Measurements from ENCODE around the gene SCN10A.

SCN10A gene

DNA sequence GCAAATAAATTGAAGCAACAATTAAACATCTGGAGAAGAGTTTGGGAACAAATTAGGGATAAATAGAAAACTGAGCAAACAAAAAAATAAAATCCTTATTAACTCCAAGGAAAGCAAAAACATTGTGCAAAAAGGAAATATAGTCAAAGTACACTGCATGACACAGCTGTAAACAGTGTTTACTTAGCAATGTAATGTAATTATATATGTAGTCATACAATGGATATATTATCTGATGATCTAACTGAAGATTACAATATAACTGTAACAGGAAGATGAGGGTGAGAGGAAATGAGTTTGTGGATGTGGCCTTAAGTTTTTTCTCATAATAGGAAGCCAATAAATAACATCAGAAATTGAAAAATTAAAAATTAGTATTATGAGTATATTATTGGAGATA is 42.5 kb downstream of the SCN10A start:
- TF ChIP-seq, protein P1, sequence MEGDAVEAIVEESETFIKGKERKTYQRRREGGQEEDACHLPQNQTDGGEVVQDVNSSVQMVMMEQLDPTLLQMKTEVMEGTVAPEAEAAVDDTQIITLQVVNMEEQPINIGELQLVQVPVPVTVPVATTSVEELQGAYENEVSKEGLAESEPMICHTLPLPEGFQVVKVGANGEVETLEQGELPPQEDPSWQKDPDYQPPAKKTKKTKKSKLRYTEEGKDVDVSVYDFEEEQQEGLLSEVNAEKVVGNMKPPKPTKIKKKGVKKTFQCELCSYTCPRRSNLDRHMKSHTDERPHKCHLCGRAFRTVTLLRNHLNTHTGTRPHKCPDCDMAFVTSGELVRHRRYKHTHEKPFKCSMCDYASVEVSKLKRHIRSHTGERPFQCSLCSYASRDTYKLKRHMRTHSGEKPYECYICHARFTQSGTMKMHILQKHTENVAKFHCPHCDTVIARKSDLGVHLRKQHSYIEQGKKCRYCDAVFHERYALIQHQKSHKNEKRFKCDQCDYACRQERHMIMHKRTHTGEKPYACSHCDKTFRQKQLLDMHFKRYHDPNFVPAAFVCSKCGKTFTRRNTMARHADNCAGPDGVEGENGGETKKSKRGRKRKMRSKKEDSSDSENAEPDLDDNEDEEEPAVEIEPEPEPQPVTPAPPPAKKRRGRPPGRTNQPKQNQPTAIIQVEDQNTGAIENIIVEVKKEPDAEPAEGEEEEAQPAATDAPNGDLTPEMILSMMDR (IDR thresholded peaks at IDR 0.05), result no peak
- H3K27me3 Mint-ChIP-seq (ENCODE audit: low read depth, poor library complexity), result peaks cover 24% of the 10 kb centered on the region
- no peak overlapping the region for H3K4me3 Mint-ChIP-seq
- H3K9me3 Mint-ChIP-seq, result peaks cover 16% of the 10 kb centered on the region
- no peaks in the 10 kb centered on the region for H3K36me3 Mint-ChIP-seq (ENCODE audit: low read depth)
- no peaks in the 10 kb centered on the region for H3K4me1 Mint-ChIP-seq
- no peak overlapping the region for H3K27ac Mint-ChIP-seq
- DNase-seq, result no peak

DNA sequence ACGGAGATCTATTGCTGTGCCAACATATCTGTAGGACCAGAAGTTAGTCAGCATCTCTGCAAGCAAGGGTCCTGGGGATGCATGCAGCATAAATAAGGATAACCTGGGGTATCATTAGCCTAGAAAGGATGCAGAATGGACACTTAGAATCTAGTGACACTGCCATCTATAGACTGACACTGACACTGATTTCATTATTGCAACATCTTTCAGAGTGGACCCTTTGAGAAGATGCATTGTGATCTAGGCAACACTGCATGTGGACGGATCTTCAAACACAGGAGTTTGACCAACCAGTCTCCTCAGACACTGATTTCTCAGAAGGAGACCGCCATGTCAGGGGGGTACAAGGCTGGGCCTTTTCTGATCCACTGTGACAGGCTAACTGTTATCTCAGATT is 52.4 kb downstream of the SCN10A start:
- DNase-seq, result no peak
- Mint-ChIP-seq H3K36me3 (ENCODE audit: low read depth) (no peaks in the 10 kb centered on the region), H3K27me3 (ENCODE audit: low read depth, poor library complexity) (peaks cover 24% of the 10 kb centered on the region), H3K27ac (no peak overlapping the region), H3K4me1 (no peaks in the 10 kb centered on the region), H3K4me3 (no peak overlapping the region), H3K9me3 (peaks cover 22% of the 10 kb centered on the region)
- TF ChIP-seq, protein P1 (IDR thresholded peaks at IDR 0.05), result no peak

DNA sequence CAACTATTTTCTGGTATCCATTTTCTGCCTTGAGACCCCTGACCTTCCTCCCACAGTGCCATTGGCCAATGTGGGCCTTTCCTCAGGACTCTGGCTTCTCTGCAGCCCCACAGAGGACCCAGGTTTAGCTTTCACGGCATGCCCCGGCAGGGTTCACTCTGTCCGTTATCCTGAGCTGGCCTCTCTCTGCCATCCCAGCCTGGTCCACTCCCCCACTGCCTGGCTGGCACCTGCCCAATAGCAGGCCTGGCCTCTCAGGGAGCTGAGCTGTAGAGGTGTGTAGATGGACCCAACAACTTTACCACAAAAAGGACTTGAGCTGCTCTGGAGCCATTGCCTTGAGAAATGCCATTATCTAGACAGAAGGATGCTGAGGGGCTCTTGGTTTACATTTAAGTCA is 57.5 kb downstream of the SCN10A start:
- H3K4me3 Mint-ChIP-seq, result no peak overlapping the region
- H3K36me3 Mint-ChIP-seq (ENCODE audit: low read depth), result no peaks in the 10 kb centered on the region
- H3K27me3 Mint-ChIP-seq (ENCODE audit: low read depth, poor library complexity), result peaks cover 46% of the 10 kb centered on the region
- TF ChIP-seq, protein P1 (IDR thresholded peaks at IDR 0.05), result no peak
- no peaks in the 10 kb centered on the region for H3K4me1 Mint-ChIP-seq
- no peak for DNase-seq
- H3K27ac Mint-ChIP-seq, result no peak overlapping the region
- no peaks in the 10 kb centered on the region for H3K9me3 Mint-ChIP-seq

DNA sequence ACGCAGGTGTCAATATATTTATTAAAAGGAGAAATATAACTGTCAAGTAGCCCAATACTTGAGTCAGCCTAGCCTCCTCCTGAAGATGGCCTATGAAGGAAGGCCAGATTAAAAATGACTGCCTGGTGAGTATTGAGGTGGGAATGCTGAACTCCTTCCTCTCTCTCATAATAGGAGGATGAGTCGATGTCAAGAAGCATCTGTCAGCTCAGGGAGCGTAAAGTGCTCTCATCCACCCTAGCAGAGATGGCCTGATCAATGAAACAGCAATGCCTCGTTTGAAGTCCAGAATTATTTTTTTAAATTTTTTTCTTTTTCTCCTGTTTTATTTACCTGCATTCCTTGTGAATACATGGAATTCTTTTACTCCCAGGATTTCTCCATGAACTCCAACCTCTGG is 58.3 kb downstream of the SCN10A start:
- Mint-ChIP-seq H3K27ac (no peak overlapping the region), H3K4me3 (no peak overlapping the region)

DNA sequence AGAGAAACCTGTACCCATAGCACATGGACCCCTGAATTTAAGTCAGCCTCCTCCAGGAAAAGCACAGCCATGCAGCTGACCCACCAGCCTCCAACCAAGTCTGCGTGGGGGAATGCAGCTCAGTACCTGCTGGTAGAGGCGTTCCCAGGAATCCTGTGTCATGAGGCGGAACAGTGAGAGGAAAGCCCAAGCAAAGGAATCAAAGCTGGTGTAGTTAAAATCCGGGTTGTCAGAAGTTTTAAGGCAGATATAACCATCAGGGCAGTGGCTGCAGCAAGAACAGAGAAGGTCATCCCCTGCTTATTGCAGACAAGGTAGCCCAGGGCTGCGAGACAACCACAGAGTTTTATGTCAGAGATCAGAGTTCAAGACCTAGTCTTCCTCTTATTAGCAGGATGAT is 59.1 kb downstream of the SCN10A start:
- H3K36me3 Mint-ChIP-seq (ENCODE audit: low read depth), result no peaks in the 10 kb centered on the region
- no peaks in the 10 kb centered on the region for H3K4me1 Mint-ChIP-seq
- H3K27ac Mint-ChIP-seq, result no peak overlapping the region
- TF ChIP-seq, protein P1 (IDR thresholded peaks at IDR 0.05), result no peak
- no peaks in the 10 kb centered on the region for H3K9me3 Mint-ChIP-seq
- H3K4me3 Mint-ChIP-seq, result no peak overlapping the region
- H3K27me3 Mint-ChIP-seq (ENCODE audit: low read depth, poor library complexity), result peaks cover 53% of the 10 kb centered on the region
- no peak for DNase-seq

More for the DNA sequence above, 58.3 kb downstream of the SCN10A start:
- H3K4me1 Mint-ChIP-seq, result no peaks in the 10 kb centered on the region
- TF ChIP-seq, protein P1 (IDR thresholded peaks at IDR 0.05), result no peak
- peaks cover 53% of the 10 kb centered on the region for H3K27me3 Mint-ChIP-seq (ENCODE audit: low read depth, poor library complexity)
- no peak for DNase-seq
- no peaks in the 10 kb centered on the region for H3K36me3 Mint-ChIP-seq (ENCODE audit: low read depth)
- H3K9me3 Mint-ChIP-seq, result no peaks in the 10 kb centered on the region

DNA sequence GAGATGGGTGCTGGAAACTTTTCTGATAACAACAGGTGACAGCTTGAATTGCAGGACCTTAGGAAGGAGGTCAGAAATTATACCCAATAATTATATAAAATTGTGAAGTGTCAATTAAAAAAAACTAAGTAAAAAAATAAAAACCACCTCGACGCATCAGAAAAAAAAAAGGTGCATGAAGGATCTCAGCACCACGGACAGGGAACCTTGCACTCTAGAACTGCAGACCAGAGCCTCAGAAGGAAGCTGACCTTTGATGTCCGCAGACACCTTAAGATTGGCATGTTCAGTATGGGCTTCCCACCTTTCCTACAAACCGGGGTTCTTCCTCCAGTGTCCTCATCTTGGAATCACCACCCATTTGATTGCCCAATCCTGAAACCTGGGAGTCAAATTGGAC is 60.9 kb downstream of the SCN10A start:
- Mint-ChIP-seq H3K27ac (no peak overlapping the region), H3K9me3 (no peaks in the 10 kb centered on the region), H3K4me3 (no peak overlapping the region), H3K4me1 (no peaks in the 10 kb centered on the region), H3K27me3 (ENCODE audit: low read depth, poor library complexity) (peaks cover 56% of the 10 kb centered on the region), H3K36me3 (ENCODE audit: low read depth) (no peaks in the 10 kb centered on the region)
- peak; percentile 34 for DNase-seq
- TF ChIP-seq, protein P1 (IDR thresholded peaks at IDR 0.05), result no peak

Measured in nephron progenitor cell (in vitro differentiated cells).